ENCODE measurements around the gene KIR3DL3.

KIR3DL3 gene

GRCh38 chr19:54704928-54705327 is 19.3 kb upstream of the KIR3DL3 start:
- no peak overlapping the region for H3K4ac ChIP-seq (ENCODE audit: low read length)
- no peak overlapping the region for H4K8ac ChIP-seq (ENCODE audit: low read depth, low read length)
- no peak overlapping the region for H2BK12ac ChIP-seq (ENCODE audit: low read length)
- no peak overlapping the region for H4K91ac ChIP-seq (ENCODE audit: low read depth, low read length, poor library complexity)
- H3K27me3 ChIP-seq (ENCODE audit: control insufficient read depth in 3 of 3, insufficient read depth in 3 of 3, low read depth in 1 of 3, low read length in 3 of 3) = no peaks in the 10 kb centered on the region
- WGBS, 2 donors (ENCODE audit: extremely low coverage in 2 of 2, insufficient read length in 2 of 2, insufficient replicate concordance in 1 of 2) = no CpG with 5 or more reads among the region's 8 CpGs
- no peak overlapping the region for H3K9ac ChIP-seq (ENCODE audit: low read depth, low read length, poor library complexity)
- no peak for DNase-seq (ENCODE audit: low spot score)
- no peak overlapping the region for H3K4me3 ChIP-seq (ENCODE audit: low read length in 2 of 2)
- no peak overlapping the region for H2AFZ ChIP-seq (ENCODE audit: low read length)
- H3K36me3 ChIP-seq (replicated peaks in 1 of 2; ENCODE audit: control insufficient read depth in 2 of 2, insufficient read depth in 2 of 2, low read length in 2 of 2) = no peaks in the 10 kb centered on the region
- no peak overlapping the region for H2BK120ac ChIP-seq (ENCODE audit: low read depth, low read length)
- no peak overlapping the region for H3K27ac ChIP-seq (replicated peaks; ENCODE audit: low read length)
- no peak overlapping the region for H3K18ac ChIP-seq (ENCODE audit: low read length)
- H2BK5ac ChIP-seq (ENCODE audit: low read length) = no peak overlapping the region
- no peaks in the 10 kb centered on the region for H3K79me1 ChIP-seq (ENCODE audit: low read depth, low read length)
- peaks cover 0 to 58% of the 10 kb centered on the region in 2 donors for H3K9me3 ChIP-seq (replicated peaks in 1 of 2; ENCODE audit: control insufficient read depth in 2 of 2, insufficient read depth in 1 of 2, low read depth in 1 of 2, low read length in 2 of 2)
- H2AK5ac ChIP-seq (ENCODE audit: low read depth, low read length) = no peak overlapping the region
- H3K14ac ChIP-seq (ENCODE audit: low read length) = no peak overlapping the region
- no peak overlapping the region for H3K4me2 ChIP-seq (ENCODE audit: insufficient read depth, low read length, poor library complexity, severe bottlenecking)
- H3K4me1 ChIP-seq (ENCODE audit: control insufficient read depth in 2 of 2, insufficient read depth in 1 of 2, low read depth in 1 of 2, low read length in 2 of 2) = no peaks in the 10 kb centered on the region
- no peak overlapping the region for H2BK15ac ChIP-seq (ENCODE audit: low read length)
- no peak overlapping the region for H3K23ac ChIP-seq (ENCODE audit: low read depth, low read length, poor library complexity)

GRCh38 chr19:54707962-54708361 is 16.3 kb upstream of the KIR3DL3 start:
- no peak overlapping the region for H3K14ac ChIP-seq (ENCODE audit: low read length)
- H2BK12ac ChIP-seq (ENCODE audit: low read length) = no peak overlapping the region
- no peak overlapping the region for H3K9ac ChIP-seq (ENCODE audit: low read depth, low read length, poor library complexity)
- no peaks in the 10 kb centered on the region for H3K36me3 ChIP-seq (replicated peaks in 1 of 2; ENCODE audit: control insufficient read depth in 2 of 2, insufficient read depth in 2 of 2, low read length in 2 of 2)
- H2BK5ac ChIP-seq (ENCODE audit: low read length) = no peak overlapping the region
- no peak overlapping the region for H3K23ac ChIP-seq (ENCODE audit: low read depth, low read length, poor library complexity)
- no peak overlapping the region for H3K18ac ChIP-seq (ENCODE audit: low read length)
- no peak for DNase-seq (ENCODE audit: low spot score)
- no peaks in the 10 kb centered on the region for H3K27me3 ChIP-seq (ENCODE audit: control insufficient read depth in 3 of 3, insufficient read depth in 3 of 3, low read depth in 1 of 3, low read length in 3 of 3)
- no peak overlapping the region for H3K4me2 ChIP-seq (ENCODE audit: insufficient read depth, low read length, poor library complexity, severe bottlenecking)
- WGBS, 2 donors (ENCODE audit: extremely low coverage in 2 of 2, insufficient read length in 2 of 2, insufficient replicate concordance in 1 of 2) = no CpG with 5 or more reads among the region's 4 CpGs
- peak overlapping the region in 1 of 2 donors; percentile 61 for H3K4me3 ChIP-seq (ENCODE audit: low read length in 2 of 2)
- no peak overlapping the region for H2AFZ ChIP-seq (ENCODE audit: low read length)
- no peak overlapping the region for H3K4ac ChIP-seq (ENCODE audit: low read length)
- H2AK5ac ChIP-seq (ENCODE audit: low read depth, low read length) = no peak overlapping the region
- no peaks in the 10 kb centered on the region for H3K79me1 ChIP-seq (ENCODE audit: low read depth, low read length)
- H2BK15ac ChIP-seq (ENCODE audit: low read length) = no peak overlapping the region
- H2BK120ac ChIP-seq (ENCODE audit: low read depth, low read length) = no peak overlapping the region
- H3K9me3 ChIP-seq (replicated peaks in 1 of 2; ENCODE audit: control insufficient read depth in 2 of 2, insufficient read depth in 1 of 2, low read depth in 1 of 2, low read length in 2 of 2) = peaks cover 0 to 47% of the 10 kb centered on the region in 2 donors
- no peak overlapping the region for H3K27ac ChIP-seq (replicated peaks; ENCODE audit: low read length)
- H4K91ac ChIP-seq (ENCODE audit: low read depth, low read length, poor library complexity) = no peak overlapping the region
- no peaks in the 10 kb centered on the region for H3K4me1 ChIP-seq (ENCODE audit: control insufficient read depth in 2 of 2, insufficient read depth in 1 of 2, low read depth in 1 of 2, low read length in 2 of 2)
- no peak overlapping the region for H4K8ac ChIP-seq (ENCODE audit: low read depth, low read length)

- no peak overlapping the region for H3K14ac ChIP-seq (ENCODE audit: low read length)
- no peak overlapping the region for H3K23ac ChIP-seq (ENCODE audit: low read depth, low read length, poor library complexity)
- WGBS, 2 donors (ENCODE audit: extremely low coverage in 2 of 2, insufficient read length in 2 of 2, insufficient replicate concordance in 1 of 2) = no CpG with 5 or more reads among the region's 7 CpGs
- H3K79me1 ChIP-seq (ENCODE audit: low read depth, low read length) = no peaks in the 10 kb centered on the region
- H3K9ac ChIP-seq (ENCODE audit: low read depth, low read length, poor library complexity) = no peak overlapping the region
- peaks cover 0 to 44% of the 10 kb centered on the region in 2 donors for H3K9me3 ChIP-seq (replicated peaks in 1 of 2; ENCODE audit: control insufficient read depth in 2 of 2, insufficient read depth in 1 of 2, low read depth in 1 of 2, low read length in 2 of 2)
- H3K27ac ChIP-seq (replicated peaks; ENCODE audit: low read length) = no peak overlapping the region
- DNase-seq (ENCODE audit: low spot score) = no peak
- no peaks in the 10 kb centered on the region for H3K27me3 ChIP-seq (ENCODE audit: control insufficient read depth in 3 of 3, insufficient read depth in 3 of 3, low read depth in 1 of 3, low read length in 3 of 3)
- no peaks in the 10 kb centered on the region for H3K4me1 ChIP-seq (ENCODE audit: control insufficient read depth in 2 of 2, insufficient read depth in 1 of 2, low read depth in 1 of 2, low read length in 2 of 2)
- H2BK5ac ChIP-seq (ENCODE audit: low read length) = no peak overlapping the region
- no peaks in the 10 kb centered on the region for H3K36me3 ChIP-seq (replicated peaks in 1 of 2; ENCODE audit: control insufficient read depth in 2 of 2, insufficient read depth in 2 of 2, low read length in 2 of 2)
- H2AFZ ChIP-seq (ENCODE audit: low read length) = no peak overlapping the region
- no peak overlapping the region for H3K4me2 ChIP-seq (ENCODE audit: insufficient read depth, low read length, poor library complexity, severe bottlenecking)
- no peak overlapping the region for H4K91ac ChIP-seq (ENCODE audit: low read depth, low read length, poor library complexity)
- H2AK5ac ChIP-seq (ENCODE audit: low read depth, low read length) = no peak overlapping the region
- H2BK12ac ChIP-seq (ENCODE audit: low read length) = no peak overlapping the region
- H2BK15ac ChIP-seq (ENCODE audit: low read length) = no peak overlapping the region
- no peak overlapping the region for H3K4ac ChIP-seq (ENCODE audit: low read length)
- no peak overlapping the region for H2BK120ac ChIP-seq (ENCODE audit: low read depth, low read length)
- no peak overlapping the region for H4K8ac ChIP-seq (ENCODE audit: low read depth, low read length)
- H3K4me3 ChIP-seq (ENCODE audit: low read length in 2 of 2) = no peak overlapping the region
- no peak overlapping the region for H3K18ac ChIP-seq (ENCODE audit: low read length)
Observed at GRCh38 chr19:54708781-54709180, 15.5 kb upstream of the KIR3DL3 start.

- no peak overlapping the region for H3K4ac ChIP-seq (ENCODE audit: low read length)
- H2BK5ac ChIP-seq (ENCODE audit: low read length) = no peak overlapping the region
- H4K91ac ChIP-seq (ENCODE audit: low read depth, low read length, poor library complexity) = no peak overlapping the region
- no peak for DNase-seq (ENCODE audit: low spot score)
- H3K4me1 ChIP-seq (ENCODE audit: control insufficient read depth in 2 of 2, insufficient read depth in 1 of 2, low read depth in 1 of 2, low read length in 2 of 2) = no peaks in the 10 kb centered on the region
- WGBS, 2 donors (ENCODE audit: extremely low coverage in 2 of 2, insufficient read length in 2 of 2, insufficient replicate concordance in 1 of 2) = no CpG with 5 or more reads among the region's 18 CpGs
- no peak overlapping the region for H4K8ac ChIP-seq (ENCODE audit: low read depth, low read length)
- H3K14ac ChIP-seq (ENCODE audit: low read length) = no peak overlapping the region
- H3K4me3 ChIP-seq (ENCODE audit: low read length in 2 of 2) = no peak overlapping the region
- H3K36me3 ChIP-seq (replicated peaks in 1 of 2; ENCODE audit: control insufficient read depth in 2 of 2, insufficient read depth in 2 of 2, low read length in 2 of 2) = no peaks in the 10 kb centered on the region
- H2BK120ac ChIP-seq (ENCODE audit: low read depth, low read length) = no peak overlapping the region
- H3K79me1 ChIP-seq (ENCODE audit: low read depth, low read length) = no peaks in the 10 kb centered on the region
- H2AFZ ChIP-seq (ENCODE audit: low read length) = no peak overlapping the region
- H3K4me2 ChIP-seq (ENCODE audit: insufficient read depth, low read length, poor library complexity, severe bottlenecking) = no peak overlapping the region
- no peak overlapping the region for H3K23ac ChIP-seq (ENCODE audit: low read depth, low read length, poor library complexity)
- H2BK15ac ChIP-seq (ENCODE audit: low read length) = no peak overlapping the region
- no peak overlapping the region for H3K18ac ChIP-seq (ENCODE audit: low read length)
- peaks cover 0 to 38% of the 10 kb centered on the region in 2 donors for H3K9me3 ChIP-seq (replicated peaks in 1 of 2; ENCODE audit: control insufficient read depth in 2 of 2, insufficient read depth in 1 of 2, low read depth in 1 of 2, low read length in 2 of 2)
- H3K9ac ChIP-seq (ENCODE audit: low read depth, low read length, poor library complexity) = no peak overlapping the region
- no peak overlapping the region for H2AK5ac ChIP-seq (ENCODE audit: low read depth, low read length)
- H3K27me3 ChIP-seq (ENCODE audit: control insufficient read depth in 3 of 3, insufficient read depth in 3 of 3, low read depth in 1 of 3, low read length in 3 of 3) = no peaks in the 10 kb centered on the region
- H2BK12ac ChIP-seq (ENCODE audit: low read length) = no peak overlapping the region
- no peak overlapping the region for H3K27ac ChIP-seq (replicated peaks; ENCODE audit: low read length)
Observed at GRCh38 chr19:54709212-54709948, 14.9 kb upstream of the KIR3DL3 start.

Data from neuronal stem cell (in vitro differentiated cells).